Erythroblast (primary cell): ENCODE results near the gene MOBP.

ENCODE experiments used
- GATA1 ChIP-seq: IDR thresholded peaks from 2 replicates; pipeline ENCODE4 v1.6.1; 2011; ENCODE audit warnings: low read depth, mild to moderate bottlenecking, control low read depth, low read length, moderate library complexity
- POLR2A ChIP-seq: IDR thresholded peaks from 2 replicates; pipeline ENCODE4 v1.6.1; 2011; ENCODE audit warnings: mild to moderate bottlenecking, low read length

DNA sequence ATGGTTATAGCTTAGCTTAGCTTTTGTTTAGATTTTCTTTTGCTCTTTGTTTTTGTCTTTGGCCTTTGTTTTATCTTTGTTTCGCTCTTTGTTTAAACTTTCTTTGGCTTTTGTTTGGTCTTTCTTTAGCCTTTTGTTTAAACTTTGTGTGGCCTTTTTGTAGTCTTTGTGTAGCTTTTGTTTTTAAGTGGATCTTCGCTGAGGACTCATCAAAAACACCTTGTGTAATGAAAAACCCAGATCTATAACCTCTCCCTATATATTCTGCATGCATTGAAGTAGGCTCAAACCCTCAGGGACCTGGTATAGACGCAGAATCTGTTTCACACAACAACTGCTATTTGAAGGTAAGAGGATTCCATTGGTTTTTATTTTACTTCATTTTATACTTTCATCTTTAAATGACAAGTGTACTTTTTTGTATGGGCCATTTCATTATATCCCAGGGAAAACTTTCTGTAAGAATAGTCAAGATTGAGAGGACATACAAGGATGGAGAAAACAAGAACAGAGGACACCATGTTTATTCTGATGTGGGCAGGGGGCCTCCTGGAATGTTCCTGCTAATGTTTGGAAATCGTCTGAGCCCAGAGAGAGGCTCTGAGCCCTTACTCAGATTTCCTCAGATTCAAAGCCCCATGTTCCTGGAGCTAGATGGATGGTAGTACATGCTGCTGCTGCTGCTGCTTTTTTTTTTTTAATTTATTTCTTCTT is at the start of gene MOBP:
- TF ChIP-seq POLR2A, result no peak
- TF ChIP-seq GATA1, result no peak
